Measurements from ENCODE around the gene SNX25. TPM values are rescaled to one million over a fixed set of nuclear protein-coding genes. Genes with fewer than 3 reads are reported as not detected.

The SNX25 gene
- total RNA-seq, 4 donors from 2014 or later: 19.9 to 23.8 (median 21.5) TPM

- peaks cover 0 to 13% (median 5%) of the 10 kb centered on the region in 4 donors for H3K4me1 ChIP-seq
- H3K9me3 ChIP-seq: no peaks in the 10 kb centered on the region
- 80% methylated on average over 6 of the region's 6 CpGs for WGBS
- DNase-seq (ENCODE audit: extremely low spot score): no peak
- peaks cover 15 to 38% (median 25%) of the 10 kb centered on the region in 4 donors for H3K36me3 ChIP-seq
- H3K27me3 ChIP-seq: no peaks in the 10 kb centered on the region
- no peak overlapping the region for H3K27ac ChIP-seq (replicated peaks in 1 of 4)
- intact Hi-C loops (cut with DNase I): no loop called here
- no peak for TF ChIP-seq POLR2AphosphoS5 (IDR thresholded peaks at IDR 0.05)
- TF ChIP-seq POLR2A (IDR thresholded peaks at IDR 0.05; ENCODE audit: low read depth): no peak
- TF ChIP-seq CTCF (IDR thresholded peaks at IDR 0.05): no peak
- TF ChIP-seq EP300 (IDR thresholded peaks at IDR 0.05): no peak
- no peak overlapping the region for H3K4me3 ChIP-seq
These were observed 80.7 kb downstream of the SNX25 start for GRCh38 chr4:185290018-185290607.

DNA sequence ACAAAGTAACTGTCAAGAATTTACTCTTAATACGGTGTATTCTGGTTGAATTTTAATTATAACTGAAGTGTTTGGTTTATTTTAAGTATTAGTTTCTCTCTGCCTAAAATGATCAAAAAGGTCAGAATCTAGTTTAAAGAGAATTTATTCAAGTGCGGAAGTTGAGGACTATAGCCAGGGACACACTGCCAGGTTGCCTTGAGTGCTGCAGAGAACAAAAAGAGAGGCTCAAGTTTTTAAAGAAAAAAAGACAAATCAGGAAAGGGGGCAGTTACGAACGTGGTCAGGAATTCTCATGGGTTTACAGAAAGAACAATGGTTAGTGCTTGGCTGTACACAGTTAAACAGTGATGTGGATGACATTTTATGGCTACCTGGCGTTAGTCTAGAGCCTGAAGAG is 81.3 kb downstream of the SNX25 start:
- Histone ChIP-seq H3K36me3 (peaks cover 15 to 42% (median 25%) of the 10 kb centered on the region in 4 donors), H3K27me3 (no peaks in the 10 kb centered on the region), H3K4me3 (no peak overlapping the region), H3K27ac (replicated peaks in 1 of 4) (no peak overlapping the region), H3K9me3 (no peaks in the 10 kb centered on the region), H3K4me1 (peaks cover 0 to 13% (median 5%) of the 10 kb centered on the region in 4 donors)
- no peak for DNase-seq (ENCODE audit: extremely low spot score)
- intact Hi-C loops (cut with DNase I): no loop called here
- WGBS: 63% methylated on average over 5 of the region's 5 CpGs
- TF ChIP-seq POLR2A (IDR thresholded peaks at IDR 0.05; ENCODE audit: low read depth) (no peak), CTCF (IDR thresholded peaks at IDR 0.05) (no peak), POLR2AphosphoS5 (IDR thresholded peaks at IDR 0.05) (no peak), EP300 (IDR thresholded peaks at IDR 0.05) (no peak)

DNA sequence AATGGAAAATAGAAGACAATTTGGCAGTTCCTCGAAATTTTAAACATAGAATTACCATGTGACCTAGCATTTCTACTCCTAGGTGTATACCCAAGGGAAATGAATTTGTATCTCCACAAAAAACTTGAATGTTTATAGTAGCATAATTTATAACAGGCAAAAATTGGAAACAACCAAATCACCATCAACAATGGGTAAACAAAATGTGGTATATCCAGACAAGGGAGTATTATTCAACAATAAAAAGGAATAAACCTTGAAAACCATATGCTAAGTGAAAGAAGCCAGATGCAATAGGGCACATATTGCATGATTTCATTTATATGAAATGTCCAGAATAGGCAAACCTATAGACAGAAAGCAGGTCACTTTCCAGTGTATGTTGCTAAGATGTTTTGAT is 83.8 kb downstream of the SNX25 start:
- Histone ChIP-seq H3K27ac (replicated peaks in 1 of 4) (no peak overlapping the region), H3K36me3 (peaks cover 15 to 42% (median 23%) of the 10 kb centered on the region in 4 donors), H3K9me3 (no peaks in the 10 kb centered on the region), H3K4me1 (no peaks in the 10 kb centered on the region), H3K27me3 (no peaks in the 10 kb centered on the region), H3K4me3 (no peak overlapping the region)
- intact Hi-C loops (cut with DNase I): no loop called here
- TF ChIP-seq POLR2A (IDR thresholded peaks at IDR 0.05; ENCODE audit: low read depth) (no peak), EP300 (IDR thresholded peaks at IDR 0.05) (no peak), POLR2AphosphoS5 (IDR thresholded peaks at IDR 0.05) (no peak), CTCF (IDR thresholded peaks at IDR 0.05) (no peak)
- 100% methylated on average over 1 of the region's 1 CpG for WGBS
- no peak for DNase-seq (ENCODE audit: extremely low spot score)

DNA sequence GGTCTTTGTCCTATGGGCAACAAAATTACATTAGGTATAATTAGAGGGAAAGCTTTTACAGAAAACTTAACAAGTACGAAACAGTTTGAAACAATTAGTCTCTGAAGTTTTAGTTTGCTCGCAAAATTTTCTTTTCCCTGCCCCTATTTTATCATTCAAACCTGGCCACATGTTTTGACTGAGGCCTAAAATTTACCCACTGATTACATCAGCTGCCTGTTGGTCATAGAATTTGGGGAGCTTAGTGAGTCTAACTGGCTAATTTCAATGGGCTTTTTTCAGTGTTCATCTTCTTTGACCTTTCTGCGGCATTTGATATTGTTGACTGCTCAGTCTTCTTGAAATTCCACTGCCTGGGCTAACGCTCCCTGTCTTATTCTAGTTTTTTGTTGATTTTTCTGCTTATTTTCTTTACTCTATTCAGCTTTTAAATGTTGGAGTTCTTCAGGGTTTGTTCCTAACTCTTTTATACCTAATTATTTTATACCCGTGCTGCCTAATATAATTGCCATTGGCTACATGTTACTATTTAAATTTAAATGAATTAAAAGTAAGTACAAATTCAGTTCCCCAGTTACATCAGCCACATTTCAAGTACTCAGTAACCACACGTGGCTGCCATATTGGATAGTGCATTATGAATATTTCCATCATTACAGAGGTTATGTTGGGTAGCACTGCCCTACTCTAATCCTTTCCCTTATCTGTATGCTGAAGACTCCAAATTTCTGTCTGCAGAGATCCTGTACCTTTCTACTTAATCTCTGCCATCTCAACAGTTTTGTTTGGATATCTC is 87.5 kb downstream of the SNX25 start:
- 96% methylated on average over 6 of the region's 6 CpGs for WGBS
- H3K36me3 ChIP-seq: peaks cover 8 to 23% (median 15%) of the 10 kb centered on the region in 4 donors

More for the DNA sequence above, 87.5 kb downstream of the SNX25 start:
- no peaks in the 10 kb centered on the region for H3K27me3 ChIP-seq
- TF ChIP-seq EP300 (IDR thresholded peaks at IDR 0.05) (no peak), POLR2AphosphoS5 (IDR thresholded peaks at IDR 0.05) (no peak), POLR2A (IDR thresholded peaks at IDR 0.05; ENCODE audit: low read depth) (no peak), CTCF (IDR thresholded peaks at IDR 0.05) (no peak)
- no peak overlapping the region for H3K4me3 ChIP-seq
- intact Hi-C loops (cut with DNase I): no loop called here
- no peak for DNase-seq (ENCODE audit: extremely low spot score)
- H3K4me1 ChIP-seq: no peaks in the 10 kb centered on the region
- no peak overlapping the region for H3K27ac ChIP-seq (replicated peaks in 1 of 4)
- no peaks in the 10 kb centered on the region for H3K9me3 ChIP-seq

All from esophagus muscularis mucosa (tissue), 4 donors.